ENCODE results near the gene CATSPERB.
"Not testable (repeated sequence)": the region's sequence is repeated elsewhere in the genome, so short reads cannot be mapped to it uniquely, and the experiment has no call there.

CATSPERB gene

GRCh38 chr14:91732859-91733477, 1.1 kb upstream of the CATSPERB start:
- no peak for DNase-seq (ENCODE audit: low read depth)

GRCh38 chr14:91732439-91732838, 553 bp upstream of the CATSPERB start:
- DNase-seq (ENCODE audit: low read depth) = no peak

GRCh38 chr14:91731018-91731417, 868 bp downstream of the CATSPERB start:
- DNase-seq (ENCODE audit: low read depth) = no peak

GRCh38 chr14:91729756-91730155, 2.1 kb downstream of the CATSPERB start:
- no peak for DNase-seq (ENCODE audit: low read depth)

- DNase-seq (ENCODE audit: low read depth) = no peak
Measured at GRCh38 chr14:91728616-91729183, 3.2 kb downstream of the CATSPERB start.

- DNase-seq (ENCODE audit: low read depth) = no peak
Measured at GRCh38 chr14:91727121-91727520, 4.8 kb downstream of the CATSPERB start.

- DNase-seq (ENCODE audit: low read depth) = no peak
Measured at GRCh38 chr14:91723501-91723900, 8.4 kb downstream of the CATSPERB start.

- DNase-seq (ENCODE audit: low read depth) = no peak
Measured at GRCh38 chr14:91722386-91722785, 9.5 kb downstream of the CATSPERB start.

- DNase-seq (ENCODE audit: low read depth) = no peak
Measured at GRCh38 chr14:91719839-91720238, 12.0 kb downstream of the CATSPERB start.

- DNase-seq (ENCODE audit: low read depth) = no peak
Measured at GRCh38 chr14:91716999-91717398, 14.9 kb downstream of the CATSPERB start.

- no peak for DNase-seq (ENCODE audit: low read depth)
Measured at GRCh38 chr14:91714805-91715204, 17.1 kb downstream of the CATSPERB start.

- no peak for DNase-seq (ENCODE audit: low read depth)
Measured at GRCh38 chr14:91708795-91709194, 23.1 kb downstream of the CATSPERB start.

GRCh38 chr14:91706996-91707395, 24.9 kb downstream of the CATSPERB start:
- DNase-seq (ENCODE audit: low read depth) = no peak

- no peak for DNase-seq (ENCODE audit: low read depth)
Measured at GRCh38 chr14:91694643-91695042, 37.2 kb downstream of the CATSPERB start.

GRCh38 chr14:91693346-91693745, 38.5 kb downstream of the CATSPERB start:
- no peak for DNase-seq (ENCODE audit: low read depth)

- DNase-seq (ENCODE audit: low read depth) = no peak
Measured at GRCh38 chr14:91692075-91692474, 39.8 kb downstream of the CATSPERB start.

- no peak for DNase-seq (ENCODE audit: low read depth)
Measured at GRCh38 chr14:91689608-91690007, 42.3 kb downstream of the CATSPERB start.

GRCh38 chr14:91687436-91687835, 44.5 kb downstream of the CATSPERB start:
- not testable (repeated sequence) for DNase-seq (ENCODE audit: low read depth)

- no peak for DNase-seq (ENCODE audit: low read depth)
Measured at GRCh38 chr14:91685600-91685999, 46.3 kb downstream of the CATSPERB start.

GRCh38 chr14:91681893-91682563, 49.9 kb downstream of the CATSPERB start:
- DNase-seq (ENCODE audit: low read depth) = no peak

- no peak for DNase-seq (ENCODE audit: low read depth)
Measured at GRCh38 chr14:91681118-91681517, 50.8 kb downstream of the CATSPERB start.

- no peak for DNase-seq (ENCODE audit: low read depth)
Measured at GRCh38 chr14:91679273-91679672, 52.6 kb downstream of the CATSPERB start.

- DNase-seq (ENCODE audit: low read depth) = not testable (repeated sequence)
Measured at GRCh38 chr14:91677687-91678086, 54.2 kb downstream of the CATSPERB start.

GRCh38 chr14:91674911-91675310, 57.0 kb downstream of the CATSPERB start:
- DNase-seq (ENCODE audit: low read depth) = no peak

Measured in stimulated activated CD8-positive, alpha-beta memory T cell treated with anti-CD3 and anti-CD28 coated beads, Interleukin-15, amount 100 ng/mL, for 1 hour (primary cell).